ENCODE measurements around the gene GAGE10. TPM values are rescaled to one million over a fixed set of nuclear protein-coding genes. Genes with fewer than 3 reads are reported as not detected.
"Not testable (repeated sequence)": the region's sequence is repeated elsewhere in the genome, so short reads cannot be mapped to it uniquely, and the experiment has no call there.

Gene GAGE10
- total RNA-seq, 2 donors from 2014 or later: not detected

DNA sequence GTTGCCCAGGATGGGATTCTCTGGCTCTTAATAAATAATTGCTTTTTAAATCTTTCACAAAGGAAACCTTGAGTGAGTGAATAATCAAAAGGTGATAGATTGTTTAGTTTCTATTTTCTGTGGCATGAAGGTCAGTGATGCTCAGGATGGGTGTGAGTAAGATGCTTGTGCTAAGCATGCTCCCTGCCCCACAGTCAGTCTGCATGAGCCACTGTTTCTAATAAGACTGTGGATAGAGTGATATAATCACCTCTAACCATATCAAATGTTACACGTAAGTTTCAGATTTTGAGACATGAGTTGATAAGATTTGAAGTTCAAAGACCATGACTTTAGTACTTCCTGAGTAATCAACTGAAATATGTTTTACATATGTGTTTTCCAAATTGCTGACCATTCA, 2.7 kb upstream of the GAGE10 start:
- Histone ChIP-seq H3K36me3 (no peaks in the 10 kb centered on the region), H3K27ac (no peak overlapping the region), H3K27me3 (no peaks in the 10 kb centered on the region), H3K9me3 (no peaks in the 10 kb centered on the region), H3K4me1 (no peaks in the 10 kb centered on the region), H3K4me3 (no peak overlapping the region), H3K9ac (ENCODE audit: low read depth in 2 of 2, low read length in 2 of 2) (no peak overlapping the region)
- no peak for TF ChIP-seq CTCF (IDR thresholded peaks at IDR 0.05)
- intact Hi-C loops (cut with DNase I): no loop called here
- no peak for DNase-seq

DNA sequence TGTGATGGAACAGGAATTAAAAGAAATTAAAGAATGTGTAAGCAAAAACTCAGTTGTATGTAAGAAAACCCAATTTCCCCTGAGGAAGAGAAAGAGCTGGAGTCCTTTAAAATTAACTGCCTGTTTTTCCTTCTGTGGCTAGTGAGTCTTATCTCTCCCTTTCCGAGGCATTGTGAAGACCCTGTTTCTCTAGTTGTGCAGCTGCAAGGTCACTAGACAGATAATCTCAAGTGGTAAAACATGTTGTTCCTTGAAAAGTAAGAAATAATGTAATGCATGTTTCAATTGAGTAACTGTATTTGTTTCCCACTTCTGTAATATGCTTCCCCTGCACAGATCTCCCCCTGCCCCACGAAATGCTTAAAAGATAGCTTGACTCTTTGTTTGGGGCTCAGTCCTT, 4.3 kb downstream of the GAGE10 start:
- H3K4me3 ChIP-seq; H3K9ac ChIP-seq (ENCODE audit: low read depth in 2 of 2, low read length in 2 of 2); H3K9me3 ChIP-seq; DNase-seq; H3K36me3 ChIP-seq; H3K27ac ChIP-seq; intact Hi-C loops (cut with DNase I); H3K27me3 ChIP-seq; H3K4me1 ChIP-seq: not testable (repeated sequence)

- H3K4me3 ChIP-seq: peak overlapping the region; percentile 16
- TF ChIP-seq CTCF (IDR thresholded peaks at IDR 0.05): no peak
- H3K36me3 ChIP-seq: no peaks in the 10 kb centered on the region
- H3K27me3 ChIP-seq: no peaks in the 10 kb centered on the region
- H3K9me3 ChIP-seq: no peaks in the 10 kb centered on the region
- H3K27ac ChIP-seq: no peak overlapping the region
- H3K4me1 ChIP-seq: no peaks in the 10 kb centered on the region
- intact Hi-C loops (cut with DNase I): no loop called here
- no peak overlapping the region for H3K9ac ChIP-seq (ENCODE audit: low read depth in 2 of 2, low read length in 2 of 2)
- DNase-seq: no peak
These were observed 5.3 kb downstream of the GAGE10 start for GRCh38 chrX:49308604-49309269.

DNA sequence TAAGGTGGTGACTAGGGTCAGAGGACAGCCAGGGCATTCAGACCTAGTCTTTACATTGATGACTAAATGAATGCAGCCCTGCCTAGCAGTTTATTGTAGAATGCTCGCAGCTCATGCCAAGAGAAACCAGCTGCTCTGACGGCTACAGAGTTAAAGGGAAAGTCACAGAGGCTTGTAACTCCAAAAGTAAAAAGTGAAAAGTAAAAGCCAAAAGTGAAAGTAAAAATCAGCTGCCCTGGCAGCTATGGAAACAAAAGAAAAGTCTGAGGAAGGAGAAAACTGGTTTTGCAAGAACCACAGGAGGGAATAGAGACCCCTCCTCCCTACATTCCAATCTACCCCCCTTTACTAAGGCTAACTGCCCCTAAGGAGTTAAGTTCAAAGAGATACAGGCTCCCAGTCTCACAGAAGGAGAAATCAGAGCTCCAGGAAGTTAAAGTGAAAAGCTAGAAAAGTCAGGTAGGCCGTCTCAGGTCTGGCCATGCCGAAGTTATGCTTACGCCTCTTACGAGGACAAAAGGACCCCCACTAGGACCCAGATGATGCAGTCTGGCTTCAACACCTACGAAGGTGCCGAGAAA, 6.0 kb downstream of the GAGE10 start:
- peak overlapping the region in 1 of 2 donors; percentile 35 for H3K9ac ChIP-seq (ENCODE audit: low read depth in 2 of 2, low read length in 2 of 2)
- no peaks in the 10 kb centered on the region for H3K4me1 ChIP-seq
- intact Hi-C loops (cut with DNase I): no loop called here
- no peaks in the 10 kb centered on the region for H3K27me3 ChIP-seq
- H3K36me3 ChIP-seq: no peaks in the 10 kb centered on the region
- peak overlapping the region; percentile 42 for H3K27ac ChIP-seq
- H3K9me3 ChIP-seq: no peaks in the 10 kb centered on the region
- no peak for TF ChIP-seq CTCF (IDR thresholded peaks at IDR 0.05)
- H3K4me3 ChIP-seq: peak overlapping the region; percentile 16
- peak; percentile 27 for DNase-seq

GRCh38 chrX:49310371-49310770, 6.9 kb downstream of the GAGE10 start:
- Histone ChIP-seq H3K4me1 (no peaks in the 10 kb centered on the region), H3K27ac (no peak overlapping the region), H3K36me3 (no peaks in the 10 kb centered on the region), H3K27me3 (no peaks in the 10 kb centered on the region), H3K4me3 (no peak overlapping the region), H3K9ac (ENCODE audit: low read depth in 2 of 2, low read length in 2 of 2) (no peak overlapping the region), H3K9me3 (no peaks in the 10 kb centered on the region)
- TF ChIP-seq CTCF (IDR thresholded peaks at IDR 0.05): no peak
- DNase-seq: no peak
- intact Hi-C loops (cut with DNase I): no loop called here

- H3K27ac ChIP-seq: no peak overlapping the region
- H3K9ac ChIP-seq (ENCODE audit: low read depth in 2 of 2, low read length in 2 of 2): no peak overlapping the region
- H3K4me3 ChIP-seq: no peak overlapping the region
- intact Hi-C loops (cut with DNase I): no loop called here
- no peak for DNase-seq
- no peak for TF ChIP-seq CTCF (IDR thresholded peaks at IDR 0.05)
- H3K4me1 ChIP-seq: no peaks in the 10 kb centered on the region
- H3K36me3 ChIP-seq: no peaks in the 10 kb centered on the region
- H3K27me3 ChIP-seq: no peaks in the 10 kb centered on the region
- no peaks in the 10 kb centered on the region for H3K9me3 ChIP-seq
These were observed 8.7 kb downstream of the GAGE10 start for GRCh38 chrX:49312176-49312575.

Measured in colonic mucosa (tissue), 4 donors.